ENCODE measurements around the gene PHPT1. TPM values are rescaled to one million over a fixed set of nuclear protein-coding genes. Genes with fewer than 3 reads are reported as not detected.

The PHPT1 gene
- total and polyA plus RNA-seq, 2 of the 8 experiments (the other 6 are each of a cell fraction or from before 2014, with no cell fraction given), result 109 to 226 TPM

- TF ChIP-seq RAD21 (IDR thresholded peaks at IDR 0.05 in 1 of 2, conservative IDR thresholded peaks at IDR 0.05 in 1 of 2; ENCODE audit: low read depth in 2 of 2, low read length in 2 of 2) (no peak), HDAC6 (IDR thresholded peaks at IDR 0.05; ENCODE audit: low read depth, low read length) (no peak), EGR1 (IDR thresholded peaks at IDR 0.05; ENCODE audit: borderline replicate concordance, low read depth, low read length) (no peak), TAF7 (optimal IDR thresholded peaks at IDR 0.05; ENCODE audit: borderline replicate concordance, low read depth, low read length) (no peak)
Measured at GRCh38 chr9:136808806-136809158, 40.4 kb upstream of the PHPT1 start (continued).
